Measurements from ENCODE around the gene RASSF8. TPM values are rescaled to one million over a fixed set of nuclear protein-coding genes. Genes with fewer than 3 reads are reported as not detected.

RASSF8 gene
- total and polyA plus RNA-seq, 2 experiments from 2014 or later = 11.5 to 30.6 TPM

GRCh38 chr12:26101350-26101734 lies 142.9 kb downstream of the RASSF8 start:
- Histone ChIP-seq H3K4me3 (no peak overlapping the region), H3K79me2 (replicated peaks; ENCODE audit: insufficient read depth) (no peaks in the 10 kb centered on the region), H3K27me3 (ENCODE audit: insufficient read depth) (no peaks in the 10 kb centered on the region), H3K36me3 (ENCODE audit: insufficient read depth) (no peaks in the 10 kb centered on the region), H3F3A (replicated peaks; ENCODE audit: low read depth) (no peaks in the 10 kb centered on the region), H4K20me1 (replicated peaks; ENCODE audit: insufficient read depth) (no peaks in the 10 kb centered on the region), H3K4me2 (no peak overlapping the region), H2AFZ (no peak overlapping the region), H3K9me2 (ENCODE audit: insufficient read depth) (no peaks in the 10 kb centered on the region), H3K4me1 (ENCODE audit: insufficient read depth) (no peaks in the 10 kb centered on the region), H3K27ac (ENCODE audit: low read depth) (no peak overlapping the region)
- Mint-ChIP-seq H3K4me3 (no peak overlapping the region), H3K4me1 (peaks cover 8% of the 10 kb centered on the region), H3K9me3 (no peaks in the 10 kb centered on the region), H3K36me3 (ENCODE audit: low read depth) (no peaks in the 10 kb centered on the region), H3K27ac (no peak overlapping the region), H3K27me3 (ENCODE audit: insufficient read depth, low read depth, poor library complexity) (peaks cover 3% of the 10 kb centered on the region)
- DNase-seq (ENCODE audit: low spot score) (no peak), ATAC-seq (no peak)
- no peak for TF ChIP-seq STAT1 (IDR thresholded peaks at IDR 0.05; ENCODE audit: unreplicated experiment)
- no peak for TF ChIP-seq EZH2phosphoT487 (IDR thresholded peaks at IDR 0.05; ENCODE audit: unreplicated experiment)
- no peak for TF ChIP-seq NANOG (IDR thresholded peaks at IDR 0.05; ENCODE audit: borderline replicate concordance)
- TF ChIP-seq ZNF331 (CRISPR knock-in tag; IDR thresholded peaks at IDR 0.05; ENCODE audit: low read depth) = no peak
- no peak for TF ChIP-seq CTCF (conservative IDR thresholded peaks at IDR 0.05; ENCODE audit: low read depth in 2 of 2)
- TF ChIP-seq JUNB (IDR thresholded peaks at IDR 0.05; ENCODE audit: unreplicated experiment) = no peak
- TF ChIP-seq REST (IDR thresholded peaks at IDR 0.05; ENCODE audit: unreplicated experiment) = no peak
- TF ChIP-seq EZH2 (IDR thresholded peaks at IDR 0.05; ENCODE audit: low read depth, unreplicated experiment) = no peak
- no peak for TF ChIP-seq CREB1 (CRISPR knock-in tag; IDR thresholded peaks at IDR 0.05; ENCODE audit: low read depth)
- no peak for TF ChIP-seq POLR2AphosphoS5 (IDR thresholded peaks at IDR 0.05; ENCODE audit: low read depth)
- no peak for TF ChIP-seq ETS1 (IDR thresholded peaks at IDR 0.05)
- TF ChIP-seq ZNF462 (CRISPR knock-in tag; IDR thresholded peaks at IDR 0.05) = no peak
- no peak for TF ChIP-seq ZNF114 (CRISPR knock-in tag; IDR thresholded peaks at IDR 0.05)
